Measurements from ENCODE around the gene CDC7.

GRCh38 chr1:91557826-91558225 lies 57.2 kb downstream of the CDC7 start:
- TF ChIP-seq ZC3H10 (CRISPR knock-in tag; IDR thresholded peaks at IDR 0.05) (no peak), ARNTL (CRISPR knock-in tag; IDR thresholded peaks at IDR 0.05; ENCODE audit: borderline replicate concordance, low read depth) (no peak), ZNF70 (CRISPR knock-in tag; IDR thresholded peaks at IDR 0.05) (no peak), ZFP30 (CRISPR knock-in tag; IDR thresholded peaks at IDR 0.05) (no peak), TCF4 (CRISPR knock-in tag; IDR thresholded peaks at IDR 0.05; ENCODE audit: borderline replicate concordance) (no peak), PATZ1 (CRISPR knock-in tag; IDR thresholded peaks at IDR 0.05; ENCODE audit: borderline replicate concordance) (no peak), BACH2 (CRISPR knock-in tag; IDR thresholded peaks at IDR 0.05; ENCODE audit: borderline replicate concordance) (no peak), CSRNP3 (CRISPR knock-in tag; IDR thresholded peaks at IDR 0.05) (no peak), PPARA (CRISPR knock-in tag; IDR thresholded peaks at IDR 0.05; ENCODE audit: borderline replicate concordance) (no peak), POU6F1 (CRISPR knock-in tag; IDR thresholded peaks at IDR 0.05; ENCODE audit: borderline replicate concordance, low read depth) (no peak), ISL1 (CRISPR knock-in tag; IDR thresholded peaks at IDR 0.05) (no peak), ESRRG (CRISPR knock-in tag; IDR thresholded peaks at IDR 0.05) (no peak), RARB (CRISPR knock-in tag; IDR thresholded peaks at IDR 0.05) (no peak), SNAI2 (CRISPR knock-in tag; IDR thresholded peaks at IDR 0.05) (no peak)
